Activated CD8-positive, alpha-beta T cell treated with anti-CD3 and anti-CD28 coated beads for 36 hours (primary cell): Measurements from ENCODE around the gene PPP1R3C. TPM values are rescaled to one million over a fixed set of nuclear protein-coding genes. Genes with fewer than 3 reads are reported as not detected.
A peak's percentile ranks its signal among the peaks of the same experiment; 100 is the strongest.

Experiments
- ATAC-seq: fragments of 200-7000 bp; cut with Tn5 transposase; one replicate; pipeline ENCODE4 v1.10.0; 2021; ENCODE audit warnings: mild to moderate bottlenecking, moderate library complexity
- CTCF ChIA-PET: fragments of 350-600 bp; sonication (Branson Sonifier 250); formaldehyde crosslinking; loops from one replicate; lab custom pipeline; 2021; ENCODE audit warnings: antibody characterized with exemption; lab: Charles Lee
- POLR2A ChIA-PET: fragments of 350-600 bp; sonication (Branson Sonifier 250); formaldehyde crosslinking; loops from one replicate; lab custom pipeline; 2021; ENCODE audit warnings: antibody characterized with exemption; lab: Charles Lee
- DNase-seq: peaks from one replicate; pipeline ENCODE4 v3.0.0-alpha.2; 2020
- H3K27ac Mint-ChIP-seq: one replicate; pipeline ENCODE4 v1.8.0; 2021; ENCODE audit warnings: mild to moderate bottlenecking, mixed read lengths
- H3K27me3 Mint-ChIP-seq: one replicate; pipeline ENCODE4 v1.8.0; 2021; ENCODE audit warnings: mixed read lengths
- H3K36me3 Mint-ChIP-seq: one replicate; pipeline ENCODE4 v1.8.0; 2021; ENCODE audit warnings: low read depth, mixed read lengths
- H3K4me1 Mint-ChIP-seq: one replicate; pipeline ENCODE4 v1.8.0; 2021; ENCODE audit warnings: low read depth, mixed read lengths
- H3K4me3 Mint-ChIP-seq: one replicate; pipeline ENCODE4 v1.8.0; 2021; ENCODE audit warnings: mild to moderate bottlenecking, moderate library complexity, mixed read lengths
- H3K9me3 Mint-ChIP-seq: one replicate; pipeline ENCODE4 v1.8.0; 2021; ENCODE audit warnings: mixed read lengths
- CTCF ChIP-seq: fragments of 200-600 bp; IDR thresholded peaks from one replicate; pipeline ENCODE4 v1.8.0; 2022; ENCODE audit warnings: antibody characterized with exemption, mild to moderate bottlenecking
- intact Hi-C: fragments of 100-400 bp; cut with micrococcal nuclease; formaldehyde crosslinking; loops from one replicate; pipeline ENCODE4 v1.10.0; 2022
- total RNA-seq, 2 experiments: library from RNA; stranded (reverse); gene quantifications; one replicate each; pipeline ENCODE4 v1.2.3, GENCODE V29; 2021

Gene PPP1R3C
- total RNA-seq, 2 experiments from 2014 or later, result 0.94 to 0.99 TPM

GRCh38 chr10:91597197-91597881 lies 35.5 kb downstream of the PPP1R3C start:
- intact Hi-C loops, result no loop called here
- H3K36me3 Mint-ChIP-seq, result no peaks in the 10 kb centered on the region
- ChIA-PET POLR2A (no interaction called here), CTCF (interaction anchor here (1.1 to 1.2 kb wide), 3 partner anchors 38 to 299 kb away, joined by 3 read pairs; no protein-coding TSS in a partner anchor)
- H3K27me3 Mint-ChIP-seq, result peaks cover 8% of the 10 kb centered on the region
- no peak overlapping the region for H3K27ac Mint-ChIP-seq
- H3K4me3 Mint-ChIP-seq, result no peak overlapping the region
- H3K4me1 Mint-ChIP-seq, result peaks cover 2% of the 10 kb centered on the region
- no peak for DNase-seq
- no peak for TF ChIP-seq CTCF
- ATAC-seq, result no peak
- H3K9me3 Mint-ChIP-seq, result no peaks in the 10 kb centered on the region

GRCh38 chr10:91596825-91597196 lies 36.1 kb downstream of the PPP1R3C start:
- DNase-seq (no peak), ATAC-seq (peak; percentile 55)
- H3K27ac Mint-ChIP-seq, result no peak overlapping the region
- TF ChIP-seq CTCF, result no peak
- ChIA-PET CTCF (interaction anchor here (1.1 to 1.2 kb wide), 3 partner anchors 38 to 298 kb away, joined by 3 read pairs; no protein-coding TSS in a partner anchor), POLR2A (no interaction called here)
- intact Hi-C loops, result no loop called here
- no peaks in the 10 kb centered on the region for H3K9me3 Mint-ChIP-seq
- peaks cover 2% of the 10 kb centered on the region for H3K4me1 Mint-ChIP-seq
- H3K27me3 Mint-ChIP-seq, result peaks cover 7% of the 10 kb centered on the region
- no peaks in the 10 kb centered on the region for H3K36me3 Mint-ChIP-seq
- no peak overlapping the region for H3K4me3 Mint-ChIP-seq

- Mint-ChIP-seq H3K36me3 (no peaks in the 10 kb centered on the region), H3K27me3 (peaks cover 19% of the 10 kb centered on the region), H3K9me3 (no peaks in the 10 kb centered on the region), H3K4me1 (peaks cover 2% of the 10 kb centered on the region), H3K4me3 (no peak overlapping the region), H3K27ac (no peak overlapping the region)
- ChIA-PET POLR2A (no interaction called here), CTCF (no interaction called here)
- no peak for DNase-seq
- ATAC-seq, result no peak
- TF ChIP-seq CTCF, result no peak
- intact Hi-C loops, result no loop called here
Measured at GRCh38 chr10:91593834-91594233, 39.0 kb downstream of the PPP1R3C start.

DNA sequence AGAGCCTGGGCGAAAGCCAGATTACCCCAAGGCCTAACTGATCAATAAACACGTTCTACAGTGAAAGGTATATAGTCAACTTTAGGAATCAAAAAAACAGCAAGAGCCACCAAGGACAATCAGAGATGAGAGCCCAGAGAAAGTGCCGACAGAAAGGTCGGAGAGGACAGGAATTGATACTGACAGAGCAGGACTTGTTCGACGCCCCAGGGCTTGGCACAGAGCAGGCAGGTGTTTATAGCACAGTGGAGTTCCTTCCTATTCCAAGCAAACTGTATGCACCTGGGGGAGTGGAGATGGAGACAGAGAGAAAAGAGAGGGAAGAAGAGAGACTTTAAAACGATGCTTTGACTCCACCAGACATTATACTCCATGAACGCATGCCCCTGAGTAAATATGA lies 39.5 kb downstream of the PPP1R3C start:
- DNase-seq (no peak), ATAC-seq (no peak)
- CTCF ChIA-PET, result no interaction called here
- Mint-ChIP-seq H3K4me1 (peaks cover 2% of the 10 kb centered on the region), H3K36me3 (no peaks in the 10 kb centered on the region), H3K9me3 (no peaks in the 10 kb centered on the region), H3K4me3 (no peak overlapping the region), H3K27ac (no peak overlapping the region), H3K27me3 (peaks cover 21% of the 10 kb centered on the region)
- TF ChIP-seq CTCF, result no peak
- POLR2A ChIA-PET, result no interaction called here
- intact Hi-C loops, result no loop called here

GRCh38 chr10:91592266-91592975 lies 40.5 kb downstream of the PPP1R3C start:
- peaks cover 27% of the 10 kb centered on the region for H3K27me3 Mint-ChIP-seq
- intact Hi-C loops, result no loop called here
- no peaks in the 10 kb centered on the region for H3K36me3 Mint-ChIP-seq
- DNase-seq, result no peak
- peaks cover 2% of the 10 kb centered on the region for H3K4me1 Mint-ChIP-seq
- CTCF ChIA-PET, result no interaction called here
- H3K27ac Mint-ChIP-seq, result no peak overlapping the region
- no peak overlapping the region for H3K4me3 Mint-ChIP-seq
- no peak for ATAC-seq
- no peaks in the 10 kb centered on the region for H3K9me3 Mint-ChIP-seq
- POLR2A ChIA-PET, result no interaction called here
- TF ChIP-seq CTCF, result no peak
